HG02571 (cell line): ENCODE data around the gene TREH.
"Not testable (repeated sequence)": the region's sequence is repeated elsewhere in the genome, so short reads cannot be mapped to it uniquely, and the experiment has no call there.

Experiments used
- ATAC-seq: cut with Tn5 transposase; IDR thresholded peaks from one replicate; pipeline ENCODE4 v1.9.1; 2021; ENCODE audit warnings: mild to moderate bottlenecking, moderate library complexity; ENCODE audit not compliant: unreplicated experiment

TREH gene, protein sequence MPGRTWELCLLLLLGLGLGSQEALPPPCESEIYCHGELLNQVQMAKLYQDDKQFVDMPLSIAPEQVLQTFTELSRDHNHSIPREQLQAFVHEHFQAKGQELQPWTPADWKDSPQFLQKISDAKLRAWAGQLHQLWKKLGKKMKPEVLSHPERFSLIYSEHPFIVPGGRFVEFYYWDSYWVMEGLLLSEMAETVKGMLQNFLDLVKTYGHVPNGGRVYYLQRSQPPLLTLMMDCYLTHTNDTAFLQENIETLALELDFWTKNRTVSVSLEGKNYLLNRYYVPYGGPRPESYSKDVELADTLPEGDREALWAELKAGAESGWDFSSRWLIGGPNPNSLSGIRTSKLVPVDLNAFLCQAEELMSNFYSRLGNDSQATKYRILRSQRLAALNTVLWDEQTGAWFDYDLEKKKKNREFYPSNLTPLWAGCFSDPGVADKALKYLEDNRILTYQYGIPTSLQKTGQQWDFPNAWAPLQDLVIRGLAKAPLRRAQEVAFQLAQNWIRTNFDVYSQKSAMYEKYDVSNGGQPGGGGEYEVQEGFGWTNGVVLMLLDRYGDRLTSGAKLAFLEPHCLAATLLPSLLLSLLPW

DNA sequence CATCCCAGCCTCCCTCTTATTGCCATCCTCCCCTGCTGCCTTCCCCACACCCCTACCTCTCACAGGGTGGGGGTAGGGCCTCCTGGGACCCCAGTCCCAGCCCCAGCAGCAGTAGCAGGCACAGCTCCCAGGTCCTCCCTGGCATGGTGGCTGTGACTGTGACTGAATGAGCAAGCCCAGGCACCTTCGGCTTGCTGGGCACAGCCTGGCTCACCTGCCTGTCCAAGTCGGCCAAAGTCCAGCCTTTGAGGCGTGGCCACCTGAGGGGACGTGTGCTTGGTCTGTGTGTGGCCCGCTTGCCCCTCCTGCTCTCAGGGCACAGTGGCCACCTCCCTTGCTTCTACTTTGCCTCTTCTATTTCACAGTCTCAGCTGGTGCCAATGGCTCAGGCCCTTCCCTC is at the start of gene TREH:
Gene TREH, minus strand, starts transcription at position 168 of the 400 bp plus-strand sequence. Its CDS starts 23 bp downstream, at position 145.
- no peak for ATAC-seq

DNA sequence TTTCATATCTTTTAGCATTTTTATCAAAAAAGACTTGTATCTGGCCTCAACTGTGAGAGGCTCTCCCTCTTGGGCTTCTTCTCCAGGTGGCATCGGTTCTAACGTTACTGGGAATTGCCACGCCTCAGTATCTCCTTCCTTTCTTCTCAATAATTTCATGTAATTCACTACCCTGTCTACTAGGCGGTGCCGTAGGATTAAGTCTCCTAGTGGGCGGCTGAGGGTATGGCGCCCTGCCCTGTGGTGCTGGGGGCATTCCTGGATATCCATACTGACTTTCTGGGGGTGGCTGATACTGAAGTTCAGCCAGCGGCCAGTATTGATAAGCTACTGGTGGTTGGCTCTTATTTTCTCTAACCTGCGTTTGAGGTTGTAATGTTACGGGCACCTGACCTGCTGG is 48.7 kb upstream of the TREH start:
- ATAC-seq: not testable (repeated sequence)

DNA sequence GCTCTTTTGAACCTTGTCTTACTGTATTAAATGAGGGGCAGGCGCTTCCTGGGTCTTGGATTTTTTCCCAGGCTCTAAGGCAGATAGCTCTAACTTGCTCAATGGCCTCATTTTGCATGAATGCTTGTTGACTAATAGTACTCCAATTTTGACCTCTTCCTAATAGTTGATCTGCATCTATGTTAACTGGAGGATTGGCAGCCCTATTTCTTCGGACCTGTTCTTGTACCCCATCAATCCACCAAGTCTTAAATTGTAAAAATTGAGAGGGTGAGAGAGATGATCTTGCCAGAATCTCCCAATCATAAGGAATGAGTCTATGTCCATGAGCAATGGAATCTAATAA is 48.2 kb upstream of the TREH start:
- not testable (repeated sequence) for ATAC-seq

DNA sequence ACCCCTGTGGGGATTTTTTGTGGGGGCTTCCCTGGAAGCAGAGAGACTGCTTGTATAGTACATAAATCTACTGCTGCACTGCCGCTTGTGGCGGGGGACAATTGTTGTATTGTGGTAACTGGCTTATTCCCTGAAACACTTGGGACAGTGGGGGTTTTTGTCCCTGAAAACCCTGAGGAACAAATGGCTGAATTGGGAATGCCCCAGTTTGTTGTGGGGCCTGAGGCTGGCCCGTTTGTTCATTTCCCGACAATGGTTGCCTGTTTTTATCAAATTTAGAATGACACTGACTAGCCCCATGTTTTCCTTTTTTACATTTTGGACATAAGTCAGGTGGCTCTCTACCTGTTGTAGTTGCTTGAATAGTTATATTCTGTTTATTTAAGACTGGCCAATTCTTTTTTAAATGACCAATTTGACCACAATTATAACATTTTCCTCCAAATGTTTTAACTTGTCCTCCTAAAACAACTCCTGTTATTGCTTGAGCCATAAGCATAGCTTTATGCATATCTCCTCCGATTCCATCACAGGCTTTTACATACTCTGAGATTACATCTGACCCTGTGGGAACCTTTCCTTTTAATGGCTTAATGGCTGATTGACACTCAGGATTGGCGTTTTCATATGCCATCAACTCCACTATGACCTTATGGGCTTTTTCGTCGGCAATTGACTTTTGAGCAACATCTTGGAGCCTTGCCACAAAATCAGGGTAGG is 47.7 kb upstream of the TREH start:
- not testable (repeated sequence) for ATAC-seq

DNA sequence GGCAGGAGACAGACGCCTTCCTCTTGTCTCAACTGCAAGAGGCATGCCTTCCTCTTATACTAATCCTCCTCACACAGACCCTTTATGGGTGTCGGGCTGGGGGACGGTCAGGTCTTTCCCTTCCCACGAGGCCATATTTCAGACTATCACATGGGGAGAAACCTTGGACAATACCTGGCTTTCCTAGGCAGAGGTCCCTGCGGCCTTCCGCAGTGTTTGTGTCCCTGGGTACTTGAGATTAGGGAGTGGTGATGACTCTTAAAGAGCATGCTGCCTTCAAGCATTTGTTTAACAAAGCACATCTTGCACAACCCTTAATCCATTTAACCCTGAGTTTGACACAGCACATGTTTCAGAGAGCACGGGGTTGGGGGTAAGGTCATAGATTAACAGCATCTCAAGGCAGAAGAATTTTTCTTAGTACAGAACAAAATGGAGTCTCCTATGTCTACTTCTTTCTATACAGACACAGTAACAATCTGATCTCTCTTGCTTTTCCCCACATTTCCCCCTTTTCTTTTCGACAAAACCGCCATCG is 42.1 kb upstream of the TREH start:
- ATAC-seq: not testable (repeated sequence)

DNA sequence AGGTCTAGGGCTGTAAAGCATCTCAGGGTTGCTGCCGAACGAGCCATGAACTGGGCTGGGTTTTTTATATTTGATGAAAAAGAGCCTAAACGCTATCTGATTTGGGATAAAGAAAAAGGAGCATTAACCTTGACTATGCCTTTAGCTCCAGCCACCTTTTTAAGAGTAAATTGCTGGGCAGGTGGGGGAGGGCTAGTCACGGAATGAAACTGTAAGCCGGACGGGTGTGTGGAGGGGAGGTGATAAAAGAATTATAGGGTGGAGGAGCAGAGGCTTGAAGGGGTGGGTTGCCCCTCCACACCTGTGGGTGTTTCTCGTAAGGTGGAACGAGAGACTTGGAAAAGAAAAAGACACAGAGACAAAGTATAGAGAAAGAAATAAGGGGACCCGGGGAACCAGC is 41.3 kb upstream of the TREH start:
- ATAC-seq: not testable (repeated sequence)

DNA sequence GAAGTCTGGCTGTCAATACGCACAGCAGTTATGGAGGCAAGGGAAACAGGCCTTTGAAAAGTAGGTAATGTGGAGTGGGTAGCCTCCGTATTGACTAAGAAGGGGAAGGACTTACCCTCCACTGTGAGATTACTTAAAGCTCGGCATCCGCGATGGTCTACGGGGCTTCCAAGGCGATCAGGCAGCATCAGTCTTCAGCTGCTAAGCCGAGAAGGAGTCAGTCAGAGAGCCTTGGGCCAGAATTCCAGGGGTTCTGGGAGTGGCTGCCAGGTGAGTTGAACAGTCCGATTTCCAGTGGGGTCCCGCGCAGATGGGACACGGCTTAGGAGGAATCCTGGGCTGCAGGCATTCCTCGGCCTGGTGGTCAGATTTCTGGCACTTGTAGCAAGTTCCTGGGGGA is 40.6 kb upstream of the TREH start:
- not testable (repeated sequence) for ATAC-seq

DNA sequence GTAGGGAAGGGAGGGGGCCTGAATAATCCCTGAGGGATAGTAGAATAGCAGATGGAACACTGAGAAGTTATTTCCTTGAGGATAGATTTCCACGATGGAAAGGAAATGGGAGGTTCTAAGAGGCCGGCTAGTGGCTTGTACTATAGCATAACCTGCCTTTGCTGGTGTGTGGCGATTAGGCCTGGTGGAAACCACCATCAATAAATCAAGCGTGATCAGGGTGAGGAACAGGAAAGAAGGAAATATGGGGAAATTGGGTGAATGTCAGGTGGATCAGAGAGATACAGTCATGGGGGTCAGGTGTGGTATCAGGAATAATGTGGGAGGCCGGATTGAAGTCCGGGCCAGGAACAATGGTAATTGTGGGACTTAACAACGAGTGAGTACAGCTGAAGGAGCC is 39.1 kb upstream of the TREH start:
- not testable (repeated sequence) for ATAC-seq

DNA sequence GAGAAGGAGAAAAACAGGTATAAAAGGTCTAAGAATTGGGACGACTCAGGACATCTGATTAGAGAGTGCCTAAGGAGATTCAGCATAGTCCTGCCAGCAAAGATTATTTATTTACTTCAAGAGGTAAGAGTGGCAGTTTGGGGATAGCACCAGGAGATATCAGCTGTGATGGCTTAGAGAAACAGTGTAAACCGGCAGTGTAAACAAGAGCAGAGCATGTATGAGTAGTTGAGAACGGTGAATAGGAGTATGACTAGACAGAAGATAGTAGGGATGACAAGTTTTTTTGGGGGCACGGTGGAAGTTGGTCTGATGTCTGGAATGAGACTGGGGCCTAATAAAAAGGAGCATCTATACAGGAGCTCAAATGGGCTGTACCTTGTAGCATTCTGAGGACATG is 38.3 kb upstream of the TREH start:
- ATAC-seq: not testable (repeated sequence)

DNA sequence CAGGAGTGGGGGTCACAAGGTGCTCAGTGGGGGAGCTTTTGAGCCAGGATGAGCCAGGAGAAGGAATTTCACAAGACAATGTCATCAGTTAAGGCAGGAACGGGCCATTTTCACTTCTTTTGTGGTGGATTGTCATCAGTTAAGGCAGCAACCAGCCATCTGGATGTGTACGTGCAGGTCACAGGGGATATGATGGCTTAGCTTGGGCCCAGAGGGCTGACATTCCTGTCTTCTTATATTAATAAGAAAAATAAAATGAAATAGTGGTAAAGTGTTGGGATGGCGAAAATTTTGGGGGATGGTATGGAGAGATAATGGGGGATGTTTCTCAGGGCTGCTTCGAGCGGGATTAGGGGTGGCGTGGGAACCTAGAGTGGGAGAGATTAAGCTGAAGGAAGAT is 37.8 kb upstream of the TREH start:
- ATAC-seq: not testable (repeated sequence)

DNA sequence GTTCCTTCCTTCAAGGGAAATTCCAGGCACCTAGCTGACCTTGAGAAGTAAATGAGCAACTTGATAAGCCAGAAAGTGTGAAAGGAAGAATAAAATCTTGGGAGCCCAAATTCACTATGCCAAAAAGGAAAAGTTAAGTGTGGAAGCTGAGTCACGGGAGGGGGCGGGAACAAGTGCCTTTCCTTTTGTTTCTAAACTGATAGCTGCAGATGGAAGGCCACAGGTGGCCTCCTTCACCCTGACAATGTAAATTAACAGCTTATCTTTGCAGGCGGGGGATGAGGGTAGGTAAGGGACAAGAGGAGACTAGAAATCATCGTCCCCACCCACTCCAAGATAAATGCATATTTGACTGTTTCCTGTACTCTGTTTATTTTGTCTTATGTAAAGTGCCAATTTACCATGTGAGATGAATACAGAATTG is 36.4 kb upstream of the TREH start:
- ATAC-seq: no peak

DNA sequence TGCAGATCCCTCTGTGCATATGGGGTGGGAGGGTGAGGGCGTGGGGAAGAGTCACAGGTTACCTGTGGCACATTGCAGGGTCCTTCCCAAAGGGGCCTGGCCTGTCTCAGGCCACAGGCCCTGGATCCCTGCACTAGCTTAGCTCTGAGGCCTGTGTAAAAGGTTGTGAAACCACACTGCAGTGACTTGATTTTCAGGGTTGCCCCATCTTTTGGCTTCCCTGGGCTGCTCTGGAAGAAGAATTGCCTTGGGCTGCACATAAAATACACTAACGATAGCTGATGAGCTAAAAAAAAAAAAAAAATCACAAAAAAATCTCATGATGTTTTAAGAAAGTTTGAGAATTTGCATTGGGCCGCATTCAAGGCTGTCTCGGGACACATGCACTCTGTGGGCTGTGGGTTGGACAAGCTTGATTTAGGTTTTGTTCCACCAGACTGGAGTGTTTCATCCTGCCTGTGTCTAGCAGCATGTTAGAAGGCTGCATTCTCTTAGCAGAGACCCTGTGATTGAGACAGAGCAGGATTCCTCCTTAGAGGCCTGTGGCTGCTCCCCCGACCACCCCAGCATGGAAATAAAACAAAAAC is 35.9 kb upstream of the TREH start:
- ATAC-seq: peak; percentile 65

DNA sequence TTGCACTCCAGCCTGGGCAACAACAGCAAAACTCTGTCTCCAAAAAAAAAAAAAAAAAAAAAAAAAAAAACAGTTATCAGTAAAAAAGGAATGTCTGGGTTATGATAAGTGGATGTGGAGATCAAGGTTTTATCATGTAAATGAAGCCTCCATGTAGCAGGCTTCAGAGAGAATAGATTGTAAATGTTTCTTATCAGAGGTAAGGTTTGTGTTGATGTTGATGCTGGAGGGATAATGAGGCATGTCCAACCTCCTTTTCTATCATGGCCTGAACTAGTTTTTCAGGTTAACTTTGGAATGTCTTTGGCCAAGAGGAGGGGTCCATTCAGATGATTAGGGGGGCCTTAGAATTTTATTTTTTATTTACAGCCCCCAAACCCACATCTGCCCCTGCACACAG is 35.4 kb upstream of the TREH start:
- no peak for ATAC-seq

DNA sequence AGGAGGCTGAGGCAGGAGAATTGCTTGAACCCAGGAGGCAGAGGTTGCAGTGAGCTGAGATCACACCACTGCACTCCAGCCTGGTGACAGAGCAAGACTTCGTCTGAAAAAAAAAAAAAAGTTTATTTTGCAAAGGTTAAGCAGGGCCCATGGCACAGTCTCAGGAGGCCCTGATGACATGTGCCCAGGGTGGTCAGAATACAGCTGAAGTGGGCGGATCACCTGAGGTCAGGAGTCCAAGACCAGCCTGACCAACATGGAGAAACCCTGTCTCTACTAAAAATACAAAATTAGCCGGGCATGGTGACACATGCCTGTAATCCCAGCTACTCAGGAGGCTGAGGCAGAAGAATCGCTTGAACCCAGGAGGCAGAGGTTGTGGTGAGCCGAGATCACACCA is 35.0 kb upstream of the TREH start:
- not testable (repeated sequence) for ATAC-seq

DNA sequence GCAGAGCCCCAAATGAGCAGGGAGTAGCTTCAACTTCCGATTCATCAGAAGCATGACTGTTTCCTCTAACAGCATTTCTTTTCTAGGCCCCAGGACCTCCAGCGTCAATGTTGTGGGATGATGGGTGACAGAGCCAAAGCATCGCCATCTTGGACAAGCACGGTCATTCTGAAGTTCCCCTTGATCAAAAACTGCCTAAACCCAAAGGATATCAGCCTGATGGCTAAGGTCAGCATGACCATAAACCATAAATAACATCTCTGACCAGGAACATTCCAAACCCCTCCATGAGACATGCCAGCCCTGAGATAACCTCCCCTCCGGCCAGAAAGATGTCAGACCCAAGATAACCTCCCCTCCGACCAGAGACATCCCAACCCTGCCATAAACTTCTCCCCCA is 28.8 kb upstream of the TREH start:
- ATAC-seq: no peak

DNA sequence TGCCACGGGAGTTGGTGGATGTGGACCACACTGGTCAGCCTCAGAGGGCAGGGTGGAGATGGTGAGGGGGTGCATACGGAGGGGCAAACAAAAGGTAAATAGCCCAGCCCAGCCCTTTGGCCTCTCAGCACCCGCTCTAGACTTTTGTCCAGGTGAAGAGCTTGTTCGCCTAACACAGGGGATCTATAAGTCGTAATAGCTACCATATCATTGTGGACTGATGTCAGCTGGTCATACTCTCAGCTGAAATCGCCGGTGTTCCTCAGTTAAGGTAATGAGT is 27.0 kb upstream of the TREH start:
- no peak for ATAC-seq

DNA sequence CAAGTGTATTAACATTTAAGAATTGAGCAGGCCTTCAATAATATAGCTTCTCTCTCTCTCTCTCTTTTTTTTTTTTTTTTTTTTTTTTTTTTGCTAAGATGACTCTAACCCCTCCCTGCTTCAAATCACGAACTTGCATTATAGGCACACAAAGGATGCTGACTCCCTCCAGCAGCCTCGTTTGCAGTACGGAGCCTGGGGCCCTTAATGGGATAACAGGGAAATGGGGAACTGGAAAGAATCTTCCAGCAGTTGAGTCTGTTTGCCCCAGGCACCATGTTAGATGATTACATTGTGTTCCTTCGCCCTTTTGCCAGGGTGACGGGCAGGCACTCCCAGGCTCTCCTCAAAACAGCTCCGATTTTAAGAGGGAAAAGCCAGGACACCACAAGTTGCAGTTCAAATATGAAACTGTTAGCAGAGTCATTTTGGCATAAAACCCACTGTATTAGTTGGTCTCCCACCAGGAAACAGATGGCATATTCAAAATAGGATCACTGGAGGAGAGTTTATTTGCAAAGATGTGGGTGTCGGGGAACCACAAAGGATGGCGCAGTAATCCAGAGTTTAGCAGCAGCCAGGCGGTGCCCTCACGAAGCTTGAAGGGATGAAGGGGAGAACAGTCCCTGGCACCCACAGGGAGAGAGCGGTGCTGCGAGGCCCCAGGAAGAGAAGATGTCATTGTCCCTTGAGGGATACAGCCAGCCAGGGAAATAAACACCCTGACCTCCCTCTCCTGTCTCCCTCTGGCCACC is 26.5 kb upstream of the TREH start:
- no peak for ATAC-seq

DNA sequence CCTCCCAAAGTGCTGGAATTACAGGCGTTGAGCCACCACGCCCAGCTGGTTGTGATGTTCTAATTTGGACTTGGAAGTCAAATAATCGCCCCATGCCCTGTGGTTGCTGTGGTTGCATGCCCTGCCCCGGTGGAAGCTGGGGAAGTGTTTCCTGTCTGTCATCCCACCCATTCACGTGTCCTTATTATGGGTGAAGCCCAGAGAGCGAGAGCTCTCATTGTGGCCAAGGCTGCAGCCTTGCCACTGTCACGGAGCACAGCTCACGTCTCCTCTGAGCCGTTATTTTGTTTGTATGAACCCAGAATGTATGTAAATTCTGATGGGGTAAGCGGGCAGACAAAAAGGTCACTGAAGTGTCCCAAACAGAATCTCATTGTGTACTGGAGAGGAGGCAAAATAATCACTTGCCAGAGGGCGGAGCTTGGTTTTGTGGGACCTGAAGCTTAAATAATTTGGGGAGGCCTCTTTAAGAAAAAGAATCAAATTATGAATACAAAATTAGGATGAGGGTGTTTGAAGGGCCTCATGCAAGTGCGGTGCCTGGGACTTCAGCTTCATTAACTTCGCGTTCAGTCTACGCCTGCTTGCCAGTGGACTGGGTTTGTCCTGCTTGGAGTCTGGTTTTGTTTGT is 25.8 kb upstream of the TREH start:
- no peak for ATAC-seq

DNA sequence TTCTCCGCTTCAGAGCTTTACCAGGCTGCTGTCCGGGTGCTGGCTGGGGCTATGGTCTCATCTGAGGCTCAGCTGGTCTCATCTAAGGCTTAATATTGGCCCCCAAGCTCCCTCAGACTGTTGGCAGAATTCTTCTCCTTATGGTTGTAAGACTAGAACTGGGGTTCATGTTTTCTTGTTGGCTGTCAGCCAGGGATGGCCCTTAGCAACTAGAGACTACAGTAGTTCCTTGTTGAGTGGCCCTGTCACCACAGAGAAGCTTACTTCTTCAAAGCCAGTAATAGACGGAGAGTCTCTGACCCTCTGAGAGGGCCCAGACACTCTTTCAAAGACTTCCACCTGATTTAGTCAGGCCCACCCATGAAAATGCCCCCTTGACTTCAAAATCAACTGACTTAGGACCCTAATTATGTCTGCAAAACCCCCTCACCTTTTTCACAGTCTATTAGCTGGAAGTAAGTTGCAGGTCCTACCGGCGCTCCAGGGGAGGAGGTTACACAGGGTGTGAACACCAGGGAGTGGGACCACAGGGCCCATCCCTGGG is 24.2 kb upstream of the TREH start:
- no peak for ATAC-seq
